Transverse colon (tissue), 4 donors: Measurements from ENCODE around the gene PRTFDC1.

Source experiments
- CTCF ChIP-seq, 5 experiments: fragments of 200-600 bp in 3 of 5; fragments of 450-650 bp in 2 of 5; sonication (generic) in 3 of 5; IDR thresholded peaks; 1 replicate in 2 of 5; 2 replicates in 3 of 5; pipeline ENCODE4 v1.5.1; 2016 to 2017; ENCODE audit warnings: antibody characterized with exemption in 5 of 5, inconsistent platforms in 3 of 5, mild to moderate bottlenecking in 2 of 5, moderate library complexity in 1 of 5
- EP300 ChIP-seq: sonication (generic); formaldehyde crosslinking; IDR thresholded peaks from one replicate; pipeline ENCODE4 v1.6.1; 2017; ENCODE audit warnings: antibody characterized with exemption, low read depth
- POLR2AphosphoS5 ChIP-seq, 3 donors: sonication (generic); formaldehyde crosslinking; IDR thresholded peaks; one replicate each; pipeline ENCODE4 v1.6.1; 2016; ENCODE audit warnings: antibody characterized with exemption in 3 of 3

GRCh38 chr10:24887855-24888231 is 64.6 kb downstream of the PRTFDC1 start:
- TF ChIP-seq POLR2AphosphoS5 (IDR thresholded peaks at IDR 0.05), result no peak
- no peak for TF ChIP-seq CTCF (IDR thresholded peaks at IDR 0.05)
- TF ChIP-seq EP300, result no peak
